Measurements from ENCODE around the gene CHKB.
"Not testable (repeated sequence)": the region's sequence is repeated elsewhere in the genome, so short reads cannot be mapped to it uniquely, and the experiment has no call there.

CHKB gene

GRCh38 chr22:50612168-50612527 is 29.5 kb upstream of the CHKB start:
- Histone ChIP-seq H3K36me3 (ENCODE audit: control insufficient read depth in 2 of 2, insufficient read depth in 2 of 2, low read length in 2 of 2) (no peaks in the 10 kb centered on the region), H3K4me1 (ENCODE audit: control insufficient read depth in 2 of 2, insufficient read depth in 2 of 2, low read length in 2 of 2) (peaks cover 9 to 12% of the 10 kb centered on the region in 2 donors), H3K27ac (ENCODE audit: low read depth in 2 of 2, low read length in 2 of 2) (no peak overlapping the region), H3K9ac (ENCODE audit: low read depth in 1 of 2, low read length in 2 of 2) (peak overlapping the region in 1 of 2 donors; percentile 26), H3K27me3 (ENCODE audit: control insufficient read depth in 2 of 2, insufficient read depth in 2 of 2, low read length in 2 of 2) (peaks cover 0 to 5% of the 10 kb centered on the region in 2 donors), H3K4me3 (ENCODE audit: low read length in 2 of 2) (no peak overlapping the region), H3K9me3 (ENCODE audit: control insufficient read depth in 2 of 2, low read length in 2 of 2) (no peaks in the 10 kb centered on the region)

- Histone ChIP-seq H3K9ac (ENCODE audit: low read depth in 1 of 2, low read length in 2 of 2) (no peak overlapping the region), H3K27ac (ENCODE audit: low read depth in 2 of 2, low read length in 2 of 2) (no peak overlapping the region), H3K36me3 (ENCODE audit: control insufficient read depth in 2 of 2, insufficient read depth in 2 of 2, low read length in 2 of 2) (no peaks in the 10 kb centered on the region), H3K4me1 (ENCODE audit: control insufficient read depth in 2 of 2, insufficient read depth in 2 of 2, low read length in 2 of 2) (peaks cover 9 to 12% of the 10 kb centered on the region in 2 donors), H3K4me3 (ENCODE audit: low read length in 2 of 2) (no peak overlapping the region), H3K27me3 (ENCODE audit: control insufficient read depth in 2 of 2, insufficient read depth in 2 of 2, low read length in 2 of 2) (peaks cover 0 to 5% of the 10 kb centered on the region in 2 donors), H3K9me3 (ENCODE audit: control insufficient read depth in 2 of 2, low read length in 2 of 2) (no peaks in the 10 kb centered on the region)
Measured at GRCh38 chr22:50611341-50612060, 28.9 kb upstream of the CHKB start.

GRCh38 chr22:50610581-50610980 is 27.9 kb upstream of the CHKB start:
- H3K36me3 ChIP-seq (ENCODE audit: control insufficient read depth in 2 of 2, insufficient read depth in 2 of 2, low read length in 2 of 2), result no peaks in the 10 kb centered on the region
- peaks cover 9 to 12% of the 10 kb centered on the region in 2 donors for H3K4me1 ChIP-seq (ENCODE audit: control insufficient read depth in 2 of 2, insufficient read depth in 2 of 2, low read length in 2 of 2)
- H3K27me3 ChIP-seq (ENCODE audit: control insufficient read depth in 2 of 2, insufficient read depth in 2 of 2, low read length in 2 of 2), result peaks cover 0 to 5% of the 10 kb centered on the region in 2 donors

GRCh38 chr22:50610041-50610451 is 27.4 kb upstream of the CHKB start:
- peaks cover 9 to 12% of the 10 kb centered on the region in 2 donors for H3K4me1 ChIP-seq (ENCODE audit: control insufficient read depth in 2 of 2, insufficient read depth in 2 of 2, low read length in 2 of 2)
- no peaks in the 10 kb centered on the region for H3K36me3 ChIP-seq (ENCODE audit: control insufficient read depth in 2 of 2, insufficient read depth in 2 of 2, low read length in 2 of 2)
- H3K27ac ChIP-seq (ENCODE audit: low read depth in 2 of 2, low read length in 2 of 2), result no peak overlapping the region
- H3K9me3 ChIP-seq (ENCODE audit: control insufficient read depth in 2 of 2, low read length in 2 of 2), result no peaks in the 10 kb centered on the region
- no peak overlapping the region for H3K9ac ChIP-seq (ENCODE audit: low read depth in 1 of 2, low read length in 2 of 2)
- no peak overlapping the region for H3K4me3 ChIP-seq (ENCODE audit: low read length in 2 of 2)
- peaks cover 0 to 5% of the 10 kb centered on the region in 2 donors for H3K27me3 ChIP-seq (ENCODE audit: control insufficient read depth in 2 of 2, insufficient read depth in 2 of 2, low read length in 2 of 2)

More at GRCh38 chr22:50610581-50610980, 27.9 kb upstream of the CHKB start:
- H3K9ac ChIP-seq (ENCODE audit: low read depth in 1 of 2, low read length in 2 of 2), result no peak overlapping the region
- no peak overlapping the region for H3K27ac ChIP-seq (ENCODE audit: low read depth in 2 of 2, low read length in 2 of 2)
- H3K9me3 ChIP-seq (ENCODE audit: control insufficient read depth in 2 of 2, low read length in 2 of 2), result no peaks in the 10 kb centered on the region
- H3K4me3 ChIP-seq (ENCODE audit: low read length in 2 of 2), result no peak overlapping the region

DNA sequence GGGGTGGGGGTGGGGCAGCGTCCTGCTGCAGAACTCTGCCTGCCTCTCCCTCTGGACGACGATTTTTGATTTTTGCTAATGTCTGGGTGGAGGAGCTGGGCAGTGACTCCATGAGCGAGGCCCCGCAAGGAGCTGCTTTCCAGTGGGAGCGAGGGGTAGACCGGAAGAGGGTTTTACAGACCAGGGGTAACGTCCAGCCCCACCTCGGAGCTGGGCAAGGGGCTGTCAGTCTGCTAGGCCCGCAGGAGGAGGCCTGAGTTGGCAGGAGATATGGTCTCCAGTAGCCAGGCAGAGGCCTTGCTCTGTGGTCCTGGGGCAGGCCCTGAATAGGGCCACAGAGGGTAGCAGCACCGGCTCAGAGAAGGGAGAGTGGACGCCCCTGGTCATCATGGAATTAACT is 26.9 kb upstream of the CHKB start:
- Histone ChIP-seq H3K9ac (ENCODE audit: low read depth in 1 of 2, low read length in 2 of 2) (no peak overlapping the region), H3K36me3 (ENCODE audit: control insufficient read depth in 2 of 2, insufficient read depth in 2 of 2, low read length in 2 of 2) (no peaks in the 10 kb centered on the region), H3K4me3 (ENCODE audit: low read length in 2 of 2) (no peak overlapping the region), H3K9me3 (ENCODE audit: control insufficient read depth in 2 of 2, low read length in 2 of 2) (no peaks in the 10 kb centered on the region), H3K27me3 (ENCODE audit: control insufficient read depth in 2 of 2, insufficient read depth in 2 of 2, low read length in 2 of 2) (peaks cover 0 to 5% of the 10 kb centered on the region in 2 donors), H3K27ac (ENCODE audit: low read depth in 2 of 2, low read length in 2 of 2) (no peak overlapping the region), H3K4me1 (ENCODE audit: control insufficient read depth in 2 of 2, insufficient read depth in 2 of 2, low read length in 2 of 2) (peaks cover 9 to 12% of the 10 kb centered on the region in 2 donors)

DNA sequence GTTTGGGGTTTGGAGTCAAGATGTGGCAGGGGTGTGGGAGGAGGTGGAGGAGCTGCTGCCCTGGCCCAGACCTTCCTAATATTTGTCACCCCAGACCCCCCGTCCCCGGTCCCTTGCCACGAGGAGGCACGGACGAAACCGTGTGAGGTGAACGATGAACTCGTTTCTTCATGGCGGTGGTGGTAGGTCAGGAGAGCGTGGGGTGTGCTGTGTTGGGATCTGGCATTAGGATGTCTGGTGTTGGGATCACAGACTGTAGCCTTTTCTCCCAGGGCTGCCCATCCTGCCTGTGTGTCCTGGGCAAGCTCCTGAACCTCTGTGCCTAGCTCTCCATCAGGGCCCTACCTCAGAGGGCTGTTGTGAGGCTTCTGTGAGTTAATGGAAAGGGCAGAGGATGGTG is 26.3 kb upstream of the CHKB start:
- peaks cover 9 to 12% of the 10 kb centered on the region in 2 donors for H3K4me1 ChIP-seq (ENCODE audit: control insufficient read depth in 2 of 2, insufficient read depth in 2 of 2, low read length in 2 of 2)
- H3K9ac ChIP-seq (ENCODE audit: low read depth in 1 of 2, low read length in 2 of 2), result no peak overlapping the region
- no peaks in the 10 kb centered on the region for H3K9me3 ChIP-seq (ENCODE audit: control insufficient read depth in 2 of 2, low read length in 2 of 2)
- H3K27me3 ChIP-seq (ENCODE audit: control insufficient read depth in 2 of 2, insufficient read depth in 2 of 2, low read length in 2 of 2), result peaks cover 0 to 5% of the 10 kb centered on the region in 2 donors
- no peak overlapping the region for H3K4me3 ChIP-seq (ENCODE audit: low read length in 2 of 2)
- H3K36me3 ChIP-seq (ENCODE audit: control insufficient read depth in 2 of 2, insufficient read depth in 2 of 2, low read length in 2 of 2), result no peaks in the 10 kb centered on the region
- H3K27ac ChIP-seq (ENCODE audit: low read depth in 2 of 2, low read length in 2 of 2), result no peak overlapping the region

DNA sequence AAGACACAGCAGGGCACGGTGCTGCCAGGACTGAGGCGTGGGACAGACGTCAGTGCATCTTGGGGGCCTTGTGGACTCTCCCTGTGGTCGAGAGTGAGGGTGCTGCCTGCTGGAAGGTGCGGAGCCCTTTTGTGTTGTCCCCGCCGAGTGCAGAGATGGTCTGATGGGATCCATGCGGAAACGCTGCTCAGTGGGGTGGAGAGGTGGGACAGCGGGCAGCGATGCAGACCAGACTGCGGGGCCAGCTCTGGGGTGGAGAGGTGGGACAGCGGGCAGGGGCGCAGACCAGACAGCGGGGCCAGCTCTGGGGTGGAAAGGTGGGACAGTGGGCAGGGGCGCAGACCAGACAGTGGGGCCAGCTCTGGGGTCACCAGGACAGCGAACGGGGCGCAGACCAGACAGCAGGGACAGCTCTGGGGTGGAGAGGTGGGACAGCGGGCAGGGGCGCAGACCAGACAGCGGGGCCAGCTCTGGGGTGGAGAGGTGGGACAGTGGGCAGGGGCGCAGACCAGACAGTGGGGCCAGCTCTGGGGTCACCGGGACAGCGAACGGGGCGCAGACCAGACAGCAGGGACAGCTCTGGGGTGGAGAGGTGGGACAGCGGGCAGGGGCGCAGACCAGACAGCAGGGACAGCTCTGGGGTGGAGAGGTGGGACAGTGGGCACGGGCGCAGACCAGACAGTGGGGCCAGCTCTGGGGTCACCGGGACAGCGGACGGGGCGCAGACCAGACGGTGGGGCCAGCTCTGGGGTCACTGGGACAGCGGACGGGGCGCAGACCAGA is 25.6 kb upstream of the CHKB start:
- H3K9ac ChIP-seq (ENCODE audit: low read depth in 1 of 2, low read length in 2 of 2); H3K36me3 ChIP-seq (ENCODE audit: control insufficient read depth in 2 of 2, insufficient read depth in 2 of 2, low read length in 2 of 2); H3K4me1 ChIP-seq (ENCODE audit: control insufficient read depth in 2 of 2, insufficient read depth in 2 of 2, low read length in 2 of 2); H3K4me3 ChIP-seq (ENCODE audit: low read length in 2 of 2); H3K27ac ChIP-seq (ENCODE audit: low read depth in 2 of 2, low read length in 2 of 2); H3K27me3 ChIP-seq (ENCODE audit: control insufficient read depth in 2 of 2, insufficient read depth in 2 of 2, low read length in 2 of 2); H3K9me3 ChIP-seq (ENCODE audit: control insufficient read depth in 2 of 2, low read length in 2 of 2): not testable (repeated sequence)

- Histone ChIP-seq H3K4me1 (ENCODE audit: control insufficient read depth in 2 of 2, insufficient read depth in 2 of 2, low read length in 2 of 2) (peaks cover 0 to 4% of the 10 kb centered on the region in 2 donors), H3K9me3 (ENCODE audit: control insufficient read depth in 2 of 2, low read length in 2 of 2) (no peaks in the 10 kb centered on the region), H3K27ac (ENCODE audit: low read depth in 2 of 2, low read length in 2 of 2) (no peak overlapping the region), H3K4me3 (ENCODE audit: low read length in 2 of 2) (no peak overlapping the region), H3K36me3 (ENCODE audit: control insufficient read depth in 2 of 2, insufficient read depth in 2 of 2, low read length in 2 of 2) (no peaks in the 10 kb centered on the region), H3K9ac (ENCODE audit: low read depth in 1 of 2, low read length in 2 of 2) (no peak overlapping the region), H3K27me3 (ENCODE audit: control insufficient read depth in 2 of 2, insufficient read depth in 2 of 2, low read length in 2 of 2) (peaks cover 6 to 10% of the 10 kb centered on the region in 2 donors)
Measured at GRCh38 chr22:50607659-50608020, 25.0 kb upstream of the CHKB start.

DNA sequence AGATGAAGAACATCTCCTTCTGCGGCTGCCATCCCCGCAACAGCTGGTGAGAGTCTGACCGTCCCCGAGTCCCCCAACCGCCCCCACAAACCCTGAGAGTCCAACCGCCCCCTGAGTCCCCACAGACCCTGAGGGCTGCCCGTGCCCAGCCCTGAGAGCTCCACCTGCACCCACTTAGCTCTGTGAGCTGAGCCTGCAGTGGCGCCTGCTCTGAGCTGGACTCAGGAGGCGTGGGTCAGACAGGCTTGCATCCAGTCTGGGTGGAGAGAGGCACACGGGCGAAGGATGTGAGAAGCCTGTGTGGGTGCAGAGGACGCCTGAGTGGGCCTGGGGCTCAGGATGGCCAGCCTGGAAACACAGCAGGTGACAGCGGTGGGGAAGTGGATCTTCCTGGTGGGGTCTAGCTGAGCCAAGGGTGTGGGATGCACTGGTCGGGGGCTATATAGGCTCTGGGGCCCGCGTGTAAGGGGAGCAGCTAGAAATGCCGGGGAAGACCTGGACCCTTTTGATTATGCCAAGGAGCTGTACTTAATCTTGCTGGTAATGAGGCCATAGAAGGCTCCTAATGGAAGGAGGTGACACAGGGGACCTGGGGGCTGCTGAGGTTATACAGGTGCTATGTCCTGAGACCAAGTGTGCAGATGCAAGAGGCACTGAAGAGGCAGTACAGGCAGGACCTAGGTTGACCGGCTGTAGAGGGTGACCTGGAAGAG is 24.5 kb upstream of the CHKB start:
- Histone ChIP-seq H3K4me3 (ENCODE audit: low read length in 2 of 2) (no peak overlapping the region), H3K4me1 (ENCODE audit: control insufficient read depth in 2 of 2, insufficient read depth in 2 of 2, low read length in 2 of 2) (no peaks in the 10 kb centered on the region), H3K9ac (ENCODE audit: low read depth in 1 of 2, low read length in 2 of 2) (no peak overlapping the region), H3K9me3 (ENCODE audit: control insufficient read depth in 2 of 2, low read length in 2 of 2) (no peaks in the 10 kb centered on the region), H3K27me3 (ENCODE audit: control insufficient read depth in 2 of 2, insufficient read depth in 2 of 2, low read length in 2 of 2) (peaks cover 10 to 14% of the 10 kb centered on the region in 2 donors), H3K27ac (ENCODE audit: low read depth in 2 of 2, low read length in 2 of 2) (no peak overlapping the region), H3K36me3 (ENCODE audit: control insufficient read depth in 2 of 2, insufficient read depth in 2 of 2, low read length in 2 of 2) (no peaks in the 10 kb centered on the region)

Data from mucosa of rectum (tissue), 2 donors.